ENCODE results near the gene DIP2B. TPM values are rescaled to one million over a fixed set of nuclear protein-coding genes. Genes with fewer than 3 reads are reported as not detected.

Gene DIP2B
- total RNA-seq, 1 donor from 2014 or later: 45.1 TPM

GRCh38 chr12:50547742-50548141, 43.0 kb downstream of the DIP2B start:
- no peak for DNase-seq (ENCODE audit: low spot score)
- Mint-ChIP-seq H3K4me1 (ENCODE audit: unreplicated experiment) (peaks cover 11% of the 10 kb centered on the region), H3K27ac (ENCODE audit: unreplicated experiment) (no peak overlapping the region), H3K36me3 (ENCODE audit: low read depth, unreplicated experiment) (no peaks in the 10 kb centered on the region), H3K4me3 (ENCODE audit: unreplicated experiment) (no peak overlapping the region), H3K9me3 (ENCODE audit: unreplicated experiment) (no peaks in the 10 kb centered on the region), H3K27me3 (ENCODE audit: unreplicated experiment) (no peaks in the 10 kb centered on the region)
- no peak for TF ChIP-seq CTCF (IDR thresholded peaks at IDR 0.05; ENCODE audit: unreplicated experiment)

GRCh38 chr12:50549885-50550284, 45.1 kb downstream of the DIP2B start:
- no peaks in the 10 kb centered on the region for H3K9me3 Mint-ChIP-seq (ENCODE audit: unreplicated experiment)
- TF ChIP-seq CTCF (IDR thresholded peaks at IDR 0.05; ENCODE audit: unreplicated experiment): no peak
- H3K27me3 Mint-ChIP-seq (ENCODE audit: unreplicated experiment): no peaks in the 10 kb centered on the region
- no peak for DNase-seq (ENCODE audit: low spot score)
- H3K36me3 Mint-ChIP-seq (ENCODE audit: low read depth, unreplicated experiment): no peaks in the 10 kb centered on the region
- H3K4me3 Mint-ChIP-seq (ENCODE audit: unreplicated experiment): no peak overlapping the region
- peaks cover 24% of the 10 kb centered on the region for H3K4me1 Mint-ChIP-seq (ENCODE audit: unreplicated experiment)
- no peak overlapping the region for H3K27ac Mint-ChIP-seq (ENCODE audit: unreplicated experiment)

GRCh38 chr12:50550530-50551223, 45.9 kb downstream of the DIP2B start:
- no peak for TF ChIP-seq CTCF (IDR thresholded peaks at IDR 0.05; ENCODE audit: unreplicated experiment)
- H3K27ac Mint-ChIP-seq (ENCODE audit: unreplicated experiment): no peak overlapping the region
- no peaks in the 10 kb centered on the region for H3K9me3 Mint-ChIP-seq (ENCODE audit: unreplicated experiment)
- no peak for DNase-seq (ENCODE audit: low spot score)
- H3K4me1 Mint-ChIP-seq (ENCODE audit: unreplicated experiment): peaks cover 30% of the 10 kb centered on the region
- no peaks in the 10 kb centered on the region for H3K27me3 Mint-ChIP-seq (ENCODE audit: unreplicated experiment)
- H3K4me3 Mint-ChIP-seq (ENCODE audit: unreplicated experiment): no peak overlapping the region
- H3K36me3 Mint-ChIP-seq (ENCODE audit: low read depth, unreplicated experiment): no peaks in the 10 kb centered on the region

GRCh38 chr12:50551866-50552265, 47.1 kb downstream of the DIP2B start:
- Mint-ChIP-seq H3K36me3 (ENCODE audit: low read depth, unreplicated experiment) (no peaks in the 10 kb centered on the region), H3K27me3 (ENCODE audit: unreplicated experiment) (no peaks in the 10 kb centered on the region), H3K27ac (ENCODE audit: unreplicated experiment) (no peak overlapping the region), H3K9me3 (ENCODE audit: unreplicated experiment) (no peaks in the 10 kb centered on the region), H3K4me3 (ENCODE audit: unreplicated experiment) (no peak overlapping the region), H3K4me1 (ENCODE audit: unreplicated experiment) (peaks cover 23% of the 10 kb centered on the region)
- DNase-seq (ENCODE audit: low spot score): no peak
- TF ChIP-seq CTCF (IDR thresholded peaks at IDR 0.05; ENCODE audit: unreplicated experiment): no peak

- Mint-ChIP-seq H3K27me3 (ENCODE audit: unreplicated experiment) (no peaks in the 10 kb centered on the region), H3K27ac (ENCODE audit: unreplicated experiment) (peak overlapping the region; percentile 55), H3K4me3 (ENCODE audit: unreplicated experiment) (no peak overlapping the region), H3K9me3 (ENCODE audit: unreplicated experiment) (no peaks in the 10 kb centered on the region), H3K36me3 (ENCODE audit: low read depth, unreplicated experiment) (no peaks in the 10 kb centered on the region), H3K4me1 (ENCODE audit: unreplicated experiment) (peaks cover 23% of the 10 kb centered on the region)
- no peak for DNase-seq (ENCODE audit: low spot score)
- TF ChIP-seq CTCF (IDR thresholded peaks at IDR 0.05; ENCODE audit: unreplicated experiment): no peak
Measured at GRCh38 chr12:50554651-50555050, 49.9 kb downstream of the DIP2B start.
